RWPE2 (cell line): Measurements from ENCODE around the gene LHFPL4.

ENCODE experiments used
- ATAC-seq: fragments of 200-7000 bp; cut with Tn5 transposase; 3 replicates; pipeline ENCODE4 v1.9.1; 2021; ENCODE audit warnings: low read depth
- DNase-seq: peaks from one replicate; pipeline ENCODE4 v3.0.0-alpha.2; 2020; ENCODE audit warnings: low spot score
- H3K27ac ChIP-seq: fragments of 450-650 bp; 2 replicates; pipeline ENCODE4 v1.5.1; 2017; ENCODE audit warnings: mild to moderate bottlenecking; ENCODE audit not compliant: poor library complexity, severe bottlenecking
- H3K27me3 ChIP-seq: fragments of 250-450 bp; sonication (Bioruptor Pico); 2 replicates; pipeline ENCODE4 v1.5.1; 2021; ENCODE audit warnings: mild to moderate bottlenecking, moderate library complexity; ENCODE audit not compliant: insufficient read depth, poor library complexity, severe bottlenecking
- H3K36me3 ChIP-seq: fragments of 250-450 bp; sonication (Bioruptor Pico); 2 replicates; pipeline ENCODE4 v1.5.1; 2020; ENCODE audit warnings: low read depth, mild to moderate bottlenecking, moderate library complexity
- H3K4me1 ChIP-seq: fragments of 250-450 bp; sonication (Bioruptor Pico); 2 replicates; pipeline ENCODE4 v1.5.1; 2021; ENCODE audit warnings: mild to moderate bottlenecking, moderate library complexity; ENCODE audit not compliant: insufficient read depth, poor library complexity, severe bottlenecking
- H3K4me3 ChIP-seq: fragments of 250-450 bp; sonication (Bioruptor Pico); 2 replicates; pipeline ENCODE4 v1.5.1; 2021; ENCODE audit warnings: mild to moderate bottlenecking, moderate library complexity; ENCODE audit not compliant: severe bottlenecking
- H3K9me3 ChIP-seq: fragments of 250-450 bp; sonication (Bioruptor Pico); 2 replicates; pipeline ENCODE4 v1.5.1; 2021; ENCODE audit warnings: mild to moderate bottlenecking, moderate library complexity; ENCODE audit not compliant: severe bottlenecking
- TF ChIP-seq, protein P1 (sequence below): fragments of 450-650 bp; IDR thresholded peaks from one replicate; pipeline ENCODE4 v1.5.1; 2017; ENCODE audit warnings: mild to moderate bottlenecking, moderate library complexity; ENCODE audit not compliant: poor library complexity, severe bottlenecking

Gene LHFPL4

DNA sequence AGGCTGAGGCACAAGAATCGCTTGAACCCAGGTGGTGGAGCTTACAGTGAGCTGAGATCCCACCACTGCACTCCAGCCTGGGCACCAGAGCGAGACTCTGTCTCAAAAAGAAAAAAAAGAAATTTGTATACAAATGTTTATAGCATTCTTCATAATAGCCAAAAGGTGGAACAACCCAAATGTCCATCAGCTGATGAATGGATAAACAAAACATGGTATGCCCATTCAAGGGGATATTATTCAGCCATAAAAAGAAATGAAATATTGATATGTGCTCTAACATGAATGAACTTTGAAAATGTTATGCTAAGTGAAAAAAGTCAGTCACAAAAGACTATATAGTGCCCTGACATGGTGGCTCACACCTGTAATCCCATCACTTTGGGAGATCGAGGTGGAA lies 11.4 kb downstream of the LHFPL4 start:
- TF ChIP-seq, protein P1, sequence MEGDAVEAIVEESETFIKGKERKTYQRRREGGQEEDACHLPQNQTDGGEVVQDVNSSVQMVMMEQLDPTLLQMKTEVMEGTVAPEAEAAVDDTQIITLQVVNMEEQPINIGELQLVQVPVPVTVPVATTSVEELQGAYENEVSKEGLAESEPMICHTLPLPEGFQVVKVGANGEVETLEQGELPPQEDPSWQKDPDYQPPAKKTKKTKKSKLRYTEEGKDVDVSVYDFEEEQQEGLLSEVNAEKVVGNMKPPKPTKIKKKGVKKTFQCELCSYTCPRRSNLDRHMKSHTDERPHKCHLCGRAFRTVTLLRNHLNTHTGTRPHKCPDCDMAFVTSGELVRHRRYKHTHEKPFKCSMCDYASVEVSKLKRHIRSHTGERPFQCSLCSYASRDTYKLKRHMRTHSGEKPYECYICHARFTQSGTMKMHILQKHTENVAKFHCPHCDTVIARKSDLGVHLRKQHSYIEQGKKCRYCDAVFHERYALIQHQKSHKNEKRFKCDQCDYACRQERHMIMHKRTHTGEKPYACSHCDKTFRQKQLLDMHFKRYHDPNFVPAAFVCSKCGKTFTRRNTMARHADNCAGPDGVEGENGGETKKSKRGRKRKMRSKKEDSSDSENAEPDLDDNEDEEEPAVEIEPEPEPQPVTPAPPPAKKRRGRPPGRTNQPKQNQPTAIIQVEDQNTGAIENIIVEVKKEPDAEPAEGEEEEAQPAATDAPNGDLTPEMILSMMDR = no peak
- Histone ChIP-seq H3K4me1 (no peaks in the 10 kb centered on the region), H3K27me3 (no peaks in the 10 kb centered on the region), H3K9me3 (no peaks in the 10 kb centered on the region), H3K4me3 (no peak overlapping the region), H3K36me3 (no peaks in the 10 kb centered on the region), H3K27ac (no peak overlapping the region)
- DNase-seq (no peak), ATAC-seq (no peak)

DNA sequence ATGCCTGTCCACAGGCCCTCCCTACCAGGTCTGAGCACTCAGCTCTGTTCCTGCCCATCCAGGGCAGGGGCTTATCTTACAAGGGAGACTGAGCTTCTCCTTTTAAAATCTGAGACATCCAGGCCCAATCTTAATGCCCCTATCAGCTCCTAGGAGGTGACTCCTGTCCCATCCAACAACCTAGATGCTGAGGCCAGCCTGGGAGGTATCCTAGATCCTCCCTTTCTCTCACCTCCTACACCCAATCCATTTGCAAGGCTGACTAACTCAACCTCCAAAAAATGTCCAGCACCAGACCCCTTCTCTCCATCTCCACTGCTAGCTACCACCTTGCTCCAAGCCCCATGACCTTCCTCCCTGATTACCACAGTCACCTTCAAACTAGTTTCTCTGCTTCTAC lies 17.4 kb downstream of the LHFPL4 start:
- no peak for ATAC-seq
- Histone ChIP-seq H3K4me3 (no peak overlapping the region), H3K4me1 (no peaks in the 10 kb centered on the region), H3K27me3 (peaks cover 10% of the 10 kb centered on the region), H3K36me3 (no peaks in the 10 kb centered on the region), H3K9me3 (no peaks in the 10 kb centered on the region), H3K27ac (no peak overlapping the region)
- TF ChIP-seq, protein P1 = no peak
- DNase-seq = no peak

DNA sequence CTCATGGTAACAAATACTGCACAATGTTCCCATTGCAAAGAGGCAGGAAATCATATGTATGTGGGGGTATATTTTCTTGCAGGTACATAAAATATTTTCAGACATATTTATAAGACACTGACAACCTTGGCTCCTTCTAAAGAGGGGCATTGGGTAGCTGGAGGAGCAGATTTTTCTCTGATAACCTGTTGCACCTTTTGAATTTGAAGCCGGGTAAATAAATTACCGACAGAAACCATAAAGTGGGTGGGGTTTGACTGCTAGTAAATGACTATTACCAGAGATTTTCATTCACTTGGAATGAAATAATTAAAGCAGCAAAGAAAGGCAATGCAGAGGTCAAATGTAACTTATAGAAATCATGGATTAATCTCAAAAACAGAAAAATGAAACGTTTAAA lies 19.2 kb downstream of the LHFPL4 start:
- ATAC-seq (no peak), DNase-seq (no peak)
- no peak overlapping the region for H3K4me3 ChIP-seq
- peaks cover 10% of the 10 kb centered on the region for H3K27me3 ChIP-seq
- no peaks in the 10 kb centered on the region for H3K9me3 ChIP-seq
- H3K4me1 ChIP-seq = no peaks in the 10 kb centered on the region
- TF ChIP-seq, protein P1 = no peak
- no peaks in the 10 kb centered on the region for H3K36me3 ChIP-seq
- H3K27ac ChIP-seq = no peak overlapping the region

DNA sequence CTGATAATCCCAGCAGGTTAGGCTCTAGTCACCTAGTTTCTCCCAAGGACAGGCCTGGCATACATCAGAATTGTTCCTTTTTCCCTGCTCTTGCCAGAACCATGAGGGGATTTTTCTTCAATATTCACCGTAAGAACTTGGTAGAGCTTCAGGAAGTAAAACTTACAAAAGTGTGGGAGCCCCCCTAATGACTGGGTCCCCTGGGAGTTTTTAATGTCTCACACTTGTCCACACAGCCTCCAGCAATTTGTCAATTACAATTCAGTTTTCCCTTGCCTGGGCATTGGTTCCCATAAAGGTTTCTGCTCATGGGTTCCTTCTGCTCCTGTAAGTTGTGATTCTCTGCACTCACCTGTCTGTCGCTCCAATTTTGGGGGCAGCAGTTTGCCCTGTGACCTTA lies 28.5 kb downstream of the LHFPL4 start:
- Histone ChIP-seq H3K4me1 (no peaks in the 10 kb centered on the region), H3K4me3 (no peak overlapping the region), H3K9me3 (no peaks in the 10 kb centered on the region), H3K36me3 (no peaks in the 10 kb centered on the region), H3K27me3 (peaks cover 3% of the 10 kb centered on the region), H3K27ac (no peak overlapping the region)
- ATAC-seq (no peak), DNase-seq (no peak)
- TF ChIP-seq, protein P1 = no peak

DNA sequence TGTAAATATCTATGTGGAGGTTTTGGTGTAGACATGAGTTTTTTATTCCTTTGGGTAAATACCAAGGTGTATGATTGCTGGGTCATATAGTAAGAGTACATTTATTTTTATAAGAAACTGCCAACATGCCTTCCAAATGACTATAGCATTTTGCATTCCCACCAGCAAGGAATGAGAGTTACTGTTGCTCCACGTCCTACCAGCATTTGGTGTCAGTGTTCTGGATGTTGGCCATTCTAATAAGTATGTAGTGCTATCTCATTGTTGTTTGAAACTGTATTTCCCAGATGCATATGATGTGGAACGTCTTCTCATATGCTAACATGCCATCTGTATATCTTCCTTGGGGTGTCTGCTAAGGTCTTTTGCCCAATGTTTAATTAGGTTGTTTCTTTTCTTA lies 38.7 kb downstream of the LHFPL4 start:
- ATAC-seq = no peak
- no peaks in the 10 kb centered on the region for H3K36me3 ChIP-seq
- TF ChIP-seq, protein P1 = no peak

More for the DNA sequence above, 38.7 kb downstream of the LHFPL4 start:
- Histone ChIP-seq H3K4me1 (no peaks in the 10 kb centered on the region), H3K27ac (no peak overlapping the region), H3K9me3 (no peaks in the 10 kb centered on the region), H3K27me3 (no peaks in the 10 kb centered on the region), H3K4me3 (no peak overlapping the region)
- DNase-seq = no peak
